ENCODE results near the gene UGT1A5.

GRCh38 chr2:233680361-233681045 lies 32.2 kb upstream of the UGT1A5 start:
- TF ChIP-seq GATA2 (IDR thresholded peaks at IDR 0.05; ENCODE audit: low read depth, low read length) = no peak
- TF ChIP-seq GATA3 (IDR thresholded peaks at IDR 0.05; ENCODE audit: low read depth, low read length) = no peak

Measured in SH-SY5Y (cell line).